ENCODE measurements around the gene LMF1.

GRCh38 chr16:1010251-1010650 is 39.5 kb upstream of the LMF1 start:
- no peak for TF ChIP-seq CTCF (IDR thresholded peaks at IDR 0.05; ENCODE audit: poor library complexity, severe bottlenecking)
- no peak for TF ChIP-seq POLR2AphosphoS5 (IDR thresholded peaks at IDR 0.05)
- no peak for TF ChIP-seq EZH2 (IDR thresholded peaks at IDR 0.05; ENCODE audit: borderline replicate concordance, insufficient read depth, low read length, poor library complexity, severe bottlenecking)

Data from neural cell (in vitro differentiated cells).